ENCODE data around the gene FGL2.
"Not testable (repeated sequence)": the region's sequence is repeated elsewhere in the genome, so short reads cannot be mapped to it uniquely, and the experiment has no call there.

Gene FGL2

DNA sequence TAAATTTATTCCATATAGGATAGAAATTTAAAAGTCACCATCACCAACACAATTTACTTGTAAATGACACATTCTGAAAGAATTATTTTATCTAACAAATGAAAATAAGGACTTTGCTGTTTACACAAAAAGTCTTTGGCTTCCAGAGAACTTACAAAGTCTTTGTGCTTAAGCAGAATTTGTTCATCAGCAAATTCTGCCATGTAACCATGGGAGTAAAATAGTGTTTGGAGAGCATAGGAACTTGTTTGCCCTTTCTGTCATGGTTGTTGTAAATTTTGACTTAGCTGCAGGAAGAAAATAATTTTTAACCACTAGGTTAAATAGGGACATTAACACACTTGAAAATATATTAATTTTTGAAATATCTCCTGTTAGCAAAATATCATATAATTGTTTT lies 15.2 kb downstream of the FGL2 start:
- no peak overlapping the region for H3K4me3 ChIP-seq (ENCODE audit: insufficient read depth, low read depth, low read length, poor library complexity, severe bottlenecking)
- no peaks in the 10 kb centered on the region for H3K4me1 ChIP-seq (ENCODE audit: control insufficient read depth, insufficient read depth, low read length, poor library complexity, severe bottlenecking)
- H3K27me3 ChIP-seq (replicated peaks; ENCODE audit: control insufficient read depth, insufficient read depth, low read length, poor library complexity, severe bottlenecking) = no peaks in the 10 kb centered on the region
- no peak for DNase-seq
- no peaks in the 10 kb centered on the region for H3K9me3 ChIP-seq (ENCODE audit: control insufficient read depth, low read length)
- H3K36me3 ChIP-seq (ENCODE audit: control insufficient read depth, insufficient read depth, low read length) = no peaks in the 10 kb centered on the region
- no peak overlapping the region for H3K27ac ChIP-seq (ENCODE audit: insufficient read depth, low read length, poor library complexity, severe bottlenecking)

- Histone ChIP-seq H3K27ac (ENCODE audit: insufficient read depth, low read length, poor library complexity, severe bottlenecking) (no peak overlapping the region), H3K27me3 (replicated peaks; ENCODE audit: control insufficient read depth, insufficient read depth, low read length, poor library complexity, severe bottlenecking) (no peaks in the 10 kb centered on the region), H3K36me3 (ENCODE audit: control insufficient read depth, insufficient read depth, low read length) (no peaks in the 10 kb centered on the region), H3K4me3 (ENCODE audit: insufficient read depth, low read depth, low read length, poor library complexity, severe bottlenecking) (no peak overlapping the region), H3K4me1 (ENCODE audit: control insufficient read depth, insufficient read depth, low read length, poor library complexity, severe bottlenecking) (no peaks in the 10 kb centered on the region), H3K9me3 (ENCODE audit: control insufficient read depth, low read length) (no peaks in the 10 kb centered on the region)
- no peak for DNase-seq
These were observed 17.4 kb downstream of the FGL2 start for GRCh38 chr7:77182261-77182660.

DNA sequence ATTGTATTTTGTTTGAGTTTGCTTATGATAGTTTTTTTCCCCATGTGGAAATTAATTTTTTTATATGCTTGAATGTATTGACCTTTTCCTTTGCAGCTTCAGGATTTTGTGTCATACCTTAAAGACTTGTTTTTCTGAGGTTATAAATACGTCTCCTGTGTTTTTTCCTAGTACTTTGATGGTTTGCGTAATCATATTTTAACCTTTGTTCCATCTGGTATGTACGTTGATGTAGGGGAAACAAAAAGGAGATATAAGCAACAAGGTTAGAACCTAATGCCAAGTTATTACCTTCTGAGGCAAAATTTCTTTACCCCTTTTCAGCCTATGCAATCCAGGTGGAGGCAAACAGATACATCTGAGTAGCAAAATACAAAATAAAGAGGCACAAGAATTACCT lies 17.9 kb downstream of the FGL2 start:
- Histone ChIP-seq H3K27me3 (replicated peaks; ENCODE audit: control insufficient read depth, insufficient read depth, low read length, poor library complexity, severe bottlenecking) (no peaks in the 10 kb centered on the region), H3K4me1 (ENCODE audit: control insufficient read depth, insufficient read depth, low read length, poor library complexity, severe bottlenecking) (no peaks in the 10 kb centered on the region), H3K36me3 (ENCODE audit: control insufficient read depth, insufficient read depth, low read length) (no peaks in the 10 kb centered on the region), H3K9me3 (ENCODE audit: control insufficient read depth, low read length) (no peaks in the 10 kb centered on the region), H3K4me3 (ENCODE audit: insufficient read depth, low read depth, low read length, poor library complexity, severe bottlenecking) (no peak overlapping the region), H3K27ac (ENCODE audit: insufficient read depth, low read length, poor library complexity, severe bottlenecking) (no peak overlapping the region)
- no peak for DNase-seq

DNA sequence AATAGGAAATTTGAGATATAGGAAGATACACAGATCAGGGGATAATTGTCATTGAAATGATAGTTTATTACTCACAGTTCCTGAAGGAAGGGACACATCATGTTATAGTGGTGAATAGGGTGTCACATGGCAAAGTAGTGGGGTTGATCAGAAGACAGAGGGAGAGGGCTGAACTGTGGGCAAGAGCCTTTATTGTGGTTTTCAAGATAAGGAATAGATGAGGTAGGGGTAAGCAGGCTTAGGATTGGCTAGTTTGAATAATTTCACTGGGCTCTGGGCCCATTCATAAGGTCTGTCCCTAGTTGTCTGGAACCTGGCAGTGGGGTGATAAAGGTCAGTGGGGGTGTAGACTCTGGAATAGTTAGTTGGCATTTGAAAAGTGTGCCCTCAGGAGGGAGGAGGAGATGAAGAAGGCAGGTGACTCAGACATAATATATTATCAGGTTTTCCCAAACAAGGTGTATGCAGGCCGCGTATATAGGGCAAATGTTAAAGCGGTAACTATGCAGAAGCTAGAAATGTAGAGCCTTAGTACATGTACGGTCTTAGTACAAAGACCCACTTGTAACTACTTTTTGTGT lies 18.5 kb downstream of the FGL2 start:
- Histone ChIP-seq H3K9me3 (ENCODE audit: control insufficient read depth, low read length) (no peaks in the 10 kb centered on the region), H3K4me3 (ENCODE audit: insufficient read depth, low read depth, low read length, poor library complexity, severe bottlenecking) (no peak overlapping the region), H3K27ac (ENCODE audit: insufficient read depth, low read length, poor library complexity, severe bottlenecking) (no peak overlapping the region), H3K36me3 (ENCODE audit: control insufficient read depth, insufficient read depth, low read length) (no peaks in the 10 kb centered on the region), H3K27me3 (replicated peaks; ENCODE audit: control insufficient read depth, insufficient read depth, low read length, poor library complexity, severe bottlenecking) (no peaks in the 10 kb centered on the region), H3K4me1 (ENCODE audit: control insufficient read depth, insufficient read depth, low read length, poor library complexity, severe bottlenecking) (no peaks in the 10 kb centered on the region)
- no peak for DNase-seq

DNA sequence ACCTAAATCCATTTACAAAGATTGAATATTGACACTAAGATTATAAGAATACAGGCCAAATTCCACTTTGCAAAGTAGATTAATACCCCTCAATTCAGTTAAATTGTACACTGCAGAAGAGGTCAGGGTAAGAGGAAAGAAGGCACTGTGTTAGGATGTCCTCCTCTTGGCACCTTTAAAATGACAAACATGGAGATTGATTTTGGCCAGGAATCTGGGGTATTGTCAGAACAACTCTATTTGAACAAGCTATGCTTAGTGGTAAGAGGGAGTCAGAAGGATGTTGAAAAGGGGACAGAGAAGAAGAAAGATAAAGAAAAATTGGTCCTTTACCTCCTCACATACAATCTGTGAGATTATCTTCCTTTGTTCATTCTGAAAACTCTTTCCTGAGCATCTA lies 21.6 kb downstream of the FGL2 start:
- H3K27me3 ChIP-seq (replicated peaks; ENCODE audit: control insufficient read depth, insufficient read depth, low read length, poor library complexity, severe bottlenecking) = not testable (repeated sequence)

DNA sequence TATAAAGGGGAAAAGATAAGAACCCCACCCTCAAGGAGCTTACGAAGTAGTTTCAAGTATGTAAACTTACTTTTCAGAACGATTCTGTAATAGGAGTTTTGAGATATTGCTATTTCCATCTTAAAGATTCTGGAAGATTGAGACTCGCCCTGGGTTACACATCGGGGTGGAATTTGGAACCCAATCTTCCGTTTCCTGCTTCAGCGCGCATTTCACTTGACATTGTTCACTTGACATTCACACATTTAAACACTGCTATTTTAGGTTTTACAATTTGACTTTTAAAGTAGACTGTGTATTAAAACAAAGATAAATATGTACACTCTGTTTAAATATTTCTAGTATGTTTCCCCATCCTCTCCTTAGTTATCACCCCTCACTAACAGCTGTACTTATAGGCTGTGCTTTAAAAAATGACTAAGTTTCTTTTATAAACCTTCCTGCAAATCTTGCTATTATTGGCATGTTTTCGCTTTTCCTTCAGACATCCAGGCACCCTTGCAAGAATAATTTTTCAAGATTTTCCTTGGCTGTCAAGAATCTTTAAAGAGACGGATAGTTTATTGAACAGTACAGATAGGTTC lies 22.2 kb downstream of the FGL2 start:
- not testable (repeated sequence) for H3K4me3 ChIP-seq (ENCODE audit: insufficient read depth, low read depth, low read length, poor library complexity, severe bottlenecking); H3K27me3 ChIP-seq (replicated peaks; ENCODE audit: control insufficient read depth, insufficient read depth, low read length, poor library complexity, severe bottlenecking); H3K9me3 ChIP-seq (ENCODE audit: control insufficient read depth, low read length); H3K4me1 ChIP-seq (ENCODE audit: control insufficient read depth, insufficient read depth, low read length, poor library complexity, severe bottlenecking); H3K27ac ChIP-seq (ENCODE audit: insufficient read depth, low read length, poor library complexity, severe bottlenecking); H3K36me3 ChIP-seq (ENCODE audit: control insufficient read depth, insufficient read depth, low read length); DNase-seq

More for the DNA sequence above, 21.6 kb downstream of the FGL2 start:
- H3K9me3 ChIP-seq (ENCODE audit: control insufficient read depth, low read length); H3K4me3 ChIP-seq (ENCODE audit: insufficient read depth, low read depth, low read length, poor library complexity, severe bottlenecking); H3K4me1 ChIP-seq (ENCODE audit: control insufficient read depth, insufficient read depth, low read length, poor library complexity, severe bottlenecking); DNase-seq; H3K36me3 ChIP-seq (ENCODE audit: control insufficient read depth, insufficient read depth, low read length); H3K27ac ChIP-seq (ENCODE audit: insufficient read depth, low read length, poor library complexity, severe bottlenecking): not testable (repeated sequence)

GRCh38 chr7:77175274-77175800 lies 24.3 kb downstream of the FGL2 start:
- H3K27me3 ChIP-seq (replicated peaks; ENCODE audit: control insufficient read depth, insufficient read depth, low read length, poor library complexity, severe bottlenecking); H3K27ac ChIP-seq (ENCODE audit: insufficient read depth, low read length, poor library complexity, severe bottlenecking); DNase-seq; H3K4me3 ChIP-seq (ENCODE audit: insufficient read depth, low read depth, low read length, poor library complexity, severe bottlenecking); H3K9me3 ChIP-seq (ENCODE audit: control insufficient read depth, low read length); H3K36me3 ChIP-seq (ENCODE audit: control insufficient read depth, insufficient read depth, low read length); H3K4me1 ChIP-seq (ENCODE audit: control insufficient read depth, insufficient read depth, low read length, poor library complexity, severe bottlenecking): not testable (repeated sequence)

DNA sequence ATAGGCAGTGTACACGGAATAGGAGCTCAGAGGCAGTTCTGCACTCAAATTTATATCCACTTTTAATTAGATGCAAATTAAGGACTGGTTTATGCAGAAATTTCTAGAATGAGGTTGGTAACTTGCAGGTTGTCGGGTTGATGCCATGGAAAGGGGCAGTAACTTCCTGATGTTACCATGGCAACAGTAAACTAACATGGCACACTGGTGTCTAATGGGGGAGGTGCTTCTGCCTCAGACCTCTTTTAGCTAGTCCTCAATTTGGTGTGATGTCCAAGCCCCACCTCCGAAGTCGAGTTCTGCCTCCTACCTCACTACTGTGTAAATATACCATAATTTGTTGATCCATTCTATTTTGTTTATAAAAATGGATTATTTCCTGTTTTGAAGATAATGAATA lies 25.2 kb downstream of the FGL2 start:
- not testable (repeated sequence) for H3K27me3 ChIP-seq (replicated peaks; ENCODE audit: control insufficient read depth, insufficient read depth, low read length, poor library complexity, severe bottlenecking); H3K27ac ChIP-seq (ENCODE audit: insufficient read depth, low read length, poor library complexity, severe bottlenecking); H3K9me3 ChIP-seq (ENCODE audit: control insufficient read depth, low read length); H3K4me3 ChIP-seq (ENCODE audit: insufficient read depth, low read depth, low read length, poor library complexity, severe bottlenecking); H3K4me1 ChIP-seq (ENCODE audit: control insufficient read depth, insufficient read depth, low read length, poor library complexity, severe bottlenecking); DNase-seq; H3K36me3 ChIP-seq (ENCODE audit: control insufficient read depth, insufficient read depth, low read length)

GRCh38 chr7:77172437-77173172 lies 27.0 kb downstream of the FGL2 start:
- not testable (repeated sequence) for H3K27me3 ChIP-seq (replicated peaks; ENCODE audit: control insufficient read depth, insufficient read depth, low read length, poor library complexity, severe bottlenecking); H3K9me3 ChIP-seq (ENCODE audit: control insufficient read depth, low read length); H3K27ac ChIP-seq (ENCODE audit: insufficient read depth, low read length, poor library complexity, severe bottlenecking)

GRCh38 chr7:77171073-77171472 lies 28.5 kb downstream of the FGL2 start:
- not testable (repeated sequence) for H3K27ac ChIP-seq (ENCODE audit: insufficient read depth, low read length, poor library complexity, severe bottlenecking); H3K4me1 ChIP-seq (ENCODE audit: control insufficient read depth, insufficient read depth, low read length, poor library complexity, severe bottlenecking); H3K36me3 ChIP-seq (ENCODE audit: control insufficient read depth, insufficient read depth, low read length); H3K9me3 ChIP-seq (ENCODE audit: control insufficient read depth, low read length); DNase-seq; H3K4me3 ChIP-seq (ENCODE audit: insufficient read depth, low read depth, low read length, poor library complexity, severe bottlenecking); H3K27me3 ChIP-seq (replicated peaks; ENCODE audit: control insufficient read depth, insufficient read depth, low read length, poor library complexity, severe bottlenecking)

More at GRCh38 chr7:77172437-77173172, 27.0 kb downstream of the FGL2 start:
- not testable (repeated sequence) for H3K4me1 ChIP-seq (ENCODE audit: control insufficient read depth, insufficient read depth, low read length, poor library complexity, severe bottlenecking); H3K4me3 ChIP-seq (ENCODE audit: insufficient read depth, low read depth, low read length, poor library complexity, severe bottlenecking); DNase-seq; H3K36me3 ChIP-seq (ENCODE audit: control insufficient read depth, insufficient read depth, low read length)
